Kidney (tissue), 14 donors: ENCODE results near the gene SHD. TPM values are rescaled to one million over a fixed set of nuclear protein-coding genes. Genes with fewer than 3 reads are reported as not detected.

Experiments
- DNase-seq, 5 donors: peaks; one replicate each; pipeline ENCODE4 v3.0.0-alpha.2; 2013 to 2020
- FAIRE-seq: peaks from 2 replicates; lab custom pipeline; 2012; peaks lifted over from hg19 to GRCh38; lab: Jason Lieb, UNC
- H3K27ac ChIP-seq, 2 donors: one replicate each; pipeline ENCODE4 v1.7.0; 2013; ENCODE audit warnings: low read depth in 2 of 2, low read length in 2 of 2, inconsistent platforms in 1 of 2
- H3K27me3 ChIP-seq: one replicate; pipeline ENCODE4 v1.7.1; 2013; ENCODE audit warnings: low read length, inconsistent platforms; ENCODE audit not compliant: control insufficient read depth, insufficient read depth
- H3K36me3 ChIP-seq, 3 donors: one replicate each; pipeline versions ENCODE4 v1.7.0 to v1.7.1; 2013; ENCODE audit warnings: low read length in 3 of 3, control low read depth in 1 of 3, inconsistent platforms in 1 of 3; ENCODE audit not compliant: insufficient read depth in 3 of 3, control insufficient read depth in 2 of 3
- H3K4me1 ChIP-seq, 3 donors: one replicate each; pipeline versions ENCODE4 v1.7.0 to v1.7.1; 2013; ENCODE audit warnings: low read length in 3 of 3, inconsistent platforms in 1 of 3, low read depth in 1 of 3; ENCODE audit not compliant: control insufficient read depth in 2 of 3, insufficient read depth in 2 of 3
- H3K4me3 ChIP-seq, 3 donors: one replicate each; pipeline versions ENCODE4 v1.7.0 to v1.8.1; 2013; ENCODE audit warnings: low read length in 3 of 3, control low read depth in 1 of 3, inconsistent platforms in 1 of 3
- H3K9ac ChIP-seq, 3 donors: one replicate each; pipeline versions ENCODE4 v1.7.0 to v1.7.1; 2013; ENCODE audit warnings: low read length in 3 of 3, control low read depth in 1 of 3, inconsistent platforms in 1 of 3
- H3K9me3 ChIP-seq, 3 donors: one replicate each; pipeline versions ENCODE4 v1.7.0 to v1.7.1; 2013; ENCODE audit warnings: low read length in 3 of 3, control low read depth in 1 of 3, inconsistent platforms in 1 of 3; ENCODE audit not compliant: control insufficient read depth in 2 of 3, insufficient read depth in 1 of 3
- intact Hi-C: fragments of 100-400 bp; cut with DNase I; formaldehyde crosslinking; loops from one replicate; pipeline ENCODE4 v1.11.1; 2022
- polyA plus RNA-seq: library from polyadenylated mRNA; stranded (reverse); fragments of 350-450 nt; fragmentation: Illumina TruSeq; extraction: RNeasy Lipid Tissue Mini Kit (QIAGEN cat#74804); gene quantifications from one replicate; pipeline ENCODE4 v1.2.3, GENCODE V29; 2014; ENCODE audit warnings: low read depth, low replicate concordance; ENCODE audit not compliant: insufficient read depth
- total RNA-seq: library from RNA; stranded (reverse); fragmentation: NEBNext Ultra II Directional; extraction: Animal tissue kit (Norgen Biotek cat#: 25700); gene quantifications from one replicate; pipeline ENCODE4 v1.2.1, GENCODE V29; 2021
- TF ChIP-seq, protein P1 (sequence below): IDR thresholded peaks from 3 replicates; pipeline ENCODE4 v1.5.1; 2012; ENCODE audit warnings: mild to moderate bottlenecking, moderate library complexity, borderline replicate concordance; ENCODE audit not compliant: insufficient read depth; ENCODE audit errors: extremely low read depth
- donor health status: control.
- donor health status: control.
- donor health status: control.
- donor health status: control.
- donor health status: control.
- donor health status: DM: yes; HTN: yes; CAD: no.
- donor health status: Normal renal cell carcinoma (clear cell type).

SHD gene
- total and polyA plus RNA-seq, 2 donors from 2014 or later = not detected

DNA sequence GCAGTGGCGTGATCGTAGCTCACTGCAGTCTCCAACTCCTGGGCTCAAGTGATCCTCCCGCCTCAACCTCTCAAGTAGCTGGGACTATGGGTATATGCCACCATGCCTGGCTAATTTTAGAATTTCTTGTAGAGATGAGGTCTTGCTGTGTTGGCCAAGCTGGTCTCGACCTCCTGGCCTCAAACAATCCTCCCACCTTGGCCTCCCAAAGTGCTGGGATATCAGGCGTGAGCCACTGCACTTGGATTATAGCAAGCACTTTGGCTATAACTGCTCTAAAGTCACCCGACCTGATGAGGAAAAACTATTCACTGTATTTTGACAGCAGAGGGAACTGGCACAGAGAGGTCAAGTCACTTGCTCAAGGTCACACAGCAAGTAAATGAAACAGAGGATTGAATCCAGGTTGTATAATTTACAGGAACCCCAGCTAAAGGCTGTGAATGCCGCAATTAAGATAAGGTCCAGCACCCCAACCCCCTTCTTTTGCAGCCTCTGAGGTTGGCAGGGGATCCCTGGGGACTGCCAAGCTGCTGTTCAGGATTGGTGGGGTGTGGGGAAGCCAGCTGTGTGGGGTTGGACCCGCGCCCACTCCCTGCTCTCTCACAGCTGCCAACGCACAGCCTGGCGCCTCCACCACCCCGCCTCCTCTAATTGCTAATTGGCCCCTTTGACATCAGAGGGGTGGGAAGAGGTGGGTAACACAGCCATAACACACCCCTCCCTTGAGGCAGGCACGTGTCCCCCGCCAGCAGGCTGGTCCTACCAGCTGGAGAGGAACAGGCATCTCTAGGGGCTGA, 17.1 kb downstream of the SHD start:
- DNase-seq = no peak
- intact Hi-C loops = no loop called here

DNA sequence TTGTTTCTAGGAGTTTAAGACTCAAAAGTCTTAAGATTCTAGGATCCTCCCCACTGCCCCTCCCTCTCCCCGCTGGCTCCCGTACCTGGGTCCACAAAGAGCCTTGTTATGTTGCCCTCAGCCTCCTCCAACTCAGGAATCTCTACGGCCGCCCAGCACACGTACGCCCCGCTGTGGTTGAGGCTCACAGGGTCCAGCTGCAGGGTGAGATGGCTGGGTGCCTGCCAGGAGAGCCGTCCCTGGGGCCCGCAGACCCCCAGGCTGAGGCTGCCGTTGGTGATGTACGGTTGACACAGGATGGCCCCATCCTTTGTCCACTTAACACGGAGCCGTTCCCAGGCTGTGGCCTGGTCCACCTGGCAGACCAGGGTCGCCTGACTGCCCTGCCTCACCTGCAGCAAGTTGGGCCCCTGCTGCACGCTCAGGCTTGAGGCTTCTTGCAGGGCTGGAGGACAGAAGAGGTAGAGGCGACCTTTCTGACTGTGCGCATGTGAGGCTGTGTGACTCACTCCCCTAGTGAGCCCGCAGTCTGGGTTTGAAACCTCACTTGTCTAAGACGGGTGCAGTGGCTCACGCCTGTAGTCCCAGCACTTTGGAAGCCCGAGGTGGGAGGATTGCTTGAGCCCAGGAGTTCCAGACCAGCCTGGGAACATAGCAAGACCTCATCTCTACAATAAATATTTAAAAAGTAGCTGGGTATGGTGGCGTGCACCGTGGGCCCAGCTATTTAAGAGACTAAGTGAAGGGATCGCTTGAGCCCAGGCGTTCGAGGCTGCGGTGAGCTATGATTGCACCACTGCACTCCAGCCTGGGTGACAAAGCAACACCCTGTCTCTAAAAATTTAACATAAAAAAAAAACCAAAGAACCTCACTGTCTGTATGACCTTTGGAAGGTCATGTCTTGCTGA, 19.1 kb downstream of the SHD start:
- Histone ChIP-seq H3K27me3 (no peaks in the 10 kb centered on the region), H3K27ac (no peak overlapping the region), H3K4me1 (no peaks in the 10 kb centered on the region), H3K9ac (no peak overlapping the region), H3K4me3 (no peak overlapping the region), H3K9me3 (no peaks in the 10 kb centered on the region), H3K36me3 (no peaks in the 10 kb centered on the region)
- DNase-seq = no peak
- no peak for FAIRE-seq
- intact Hi-C loops = no loop called here
- TF ChIP-seq, protein P1, sequence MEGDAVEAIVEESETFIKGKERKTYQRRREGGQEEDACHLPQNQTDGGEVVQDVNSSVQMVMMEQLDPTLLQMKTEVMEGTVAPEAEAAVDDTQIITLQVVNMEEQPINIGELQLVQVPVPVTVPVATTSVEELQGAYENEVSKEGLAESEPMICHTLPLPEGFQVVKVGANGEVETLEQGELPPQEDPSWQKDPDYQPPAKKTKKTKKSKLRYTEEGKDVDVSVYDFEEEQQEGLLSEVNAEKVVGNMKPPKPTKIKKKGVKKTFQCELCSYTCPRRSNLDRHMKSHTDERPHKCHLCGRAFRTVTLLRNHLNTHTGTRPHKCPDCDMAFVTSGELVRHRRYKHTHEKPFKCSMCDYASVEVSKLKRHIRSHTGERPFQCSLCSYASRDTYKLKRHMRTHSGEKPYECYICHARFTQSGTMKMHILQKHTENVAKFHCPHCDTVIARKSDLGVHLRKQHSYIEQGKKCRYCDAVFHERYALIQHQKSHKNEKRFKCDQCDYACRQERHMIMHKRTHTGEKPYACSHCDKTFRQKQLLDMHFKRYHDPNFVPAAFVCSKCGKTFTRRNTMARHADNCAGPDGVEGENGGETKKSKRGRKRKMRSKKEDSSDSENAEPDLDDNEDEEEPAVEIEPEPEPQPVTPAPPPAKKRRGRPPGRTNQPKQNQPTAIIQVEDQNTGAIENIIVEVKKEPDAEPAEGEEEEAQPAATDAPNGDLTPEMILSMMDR = no peak

More for the DNA sequence above, 17.1 kb downstream of the SHD start:
- Histone ChIP-seq H3K9ac (no peak overlapping the region), H3K36me3 (no peaks in the 10 kb centered on the region), H3K4me1 (no peaks in the 10 kb centered on the region), H3K27me3 (no peaks in the 10 kb centered on the region), H3K27ac (no peak overlapping the region), H3K4me3 (no peak overlapping the region), H3K9me3 (no peaks in the 10 kb centered on the region)
- TF ChIP-seq, protein P1 = no peak
- no peak for FAIRE-seq

DNA sequence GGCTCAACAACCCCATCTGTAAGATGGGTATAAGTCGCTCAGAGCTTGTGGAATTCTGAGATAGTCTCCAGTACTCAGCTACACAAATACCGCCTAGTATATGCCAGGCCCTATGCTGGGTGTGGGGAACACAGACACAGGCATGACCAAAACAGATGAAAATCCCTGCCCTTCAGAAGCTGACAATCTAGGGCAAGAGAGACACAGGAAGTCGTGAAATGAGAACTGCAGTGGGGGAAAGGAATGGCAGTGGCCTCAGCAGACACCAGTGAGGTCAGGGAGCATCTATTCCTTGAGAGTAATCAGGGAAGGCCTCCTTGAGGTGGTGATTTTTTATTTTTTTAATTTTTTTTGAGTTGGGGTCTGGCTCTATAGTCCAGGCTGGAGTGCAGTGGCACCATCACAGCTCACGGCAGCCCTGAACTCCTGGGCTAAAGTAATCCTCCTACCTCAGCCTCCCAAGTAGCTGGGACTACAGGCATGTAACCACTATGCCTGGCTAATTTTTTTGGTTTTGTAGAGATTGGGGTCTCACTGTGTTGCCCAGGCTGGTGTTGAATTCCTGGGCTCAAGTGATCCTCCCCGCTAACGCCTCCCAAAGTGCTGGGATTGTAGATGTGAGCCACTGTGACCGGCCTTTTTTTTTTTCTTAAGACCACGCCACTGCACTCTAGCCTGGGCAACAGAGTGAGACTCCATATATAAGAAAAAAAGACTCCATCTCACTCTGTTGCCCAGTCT, 19.9 kb downstream of the SHD start:
- H3K27me3 ChIP-seq = no peaks in the 10 kb centered on the region
- DNase-seq (no peak), FAIRE-seq (no peak)
- no peak overlapping the region for H3K27ac ChIP-seq
- no peak overlapping the region for H3K4me3 ChIP-seq
- no peak overlapping the region for H3K9ac ChIP-seq
- H3K9me3 ChIP-seq = no peaks in the 10 kb centered on the region
- H3K4me1 ChIP-seq = no peaks in the 10 kb centered on the region
- intact Hi-C loops = no loop called here
- H3K36me3 ChIP-seq = no peaks in the 10 kb centered on the region
- TF ChIP-seq, protein P1 = no peak
